HG03108 (cell line): ENCODE results near the gene TUBA4B.
"Not testable (repeated sequence)": the region's sequence is repeated elsewhere in the genome, so short reads cannot be mapped to it uniquely, and the experiment has no call there.

ENCODE experiments used
- ATAC-seq: cut with Tn5 transposase; IDR thresholded peaks from one replicate; pipeline ENCODE4 v1.9.1; 2021; ENCODE audit warnings: moderate library complexity; ENCODE audit not compliant: unreplicated experiment

TUBA4B gene

DNA sequence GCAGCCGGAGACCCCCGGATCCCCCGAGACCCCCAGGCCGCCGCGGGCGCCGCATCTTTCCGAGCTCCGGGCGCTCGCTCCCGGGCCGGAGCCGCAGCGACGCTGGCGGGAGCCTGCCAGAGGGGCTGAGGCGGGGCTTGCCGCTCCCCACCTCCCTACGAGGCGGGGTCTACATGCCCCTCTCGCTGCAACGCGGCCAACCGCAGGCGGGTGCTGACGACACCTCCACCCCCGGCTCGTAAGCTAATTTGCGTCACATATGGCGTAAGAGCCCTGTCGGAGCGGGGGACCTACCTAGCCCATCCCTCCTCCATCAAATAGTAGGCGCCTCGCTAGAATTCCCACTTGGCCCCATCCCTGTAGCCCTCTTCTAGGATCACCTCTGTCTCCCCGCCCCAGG lies 56.2 kb downstream of the TUBA4B start, which contains the start of gene PTPRN:
TSS of gene PTPRN (minus strand) at position 124 of the 400 bp plus-strand sequence. CDS start at position 55, 69 bp downstream.
- no peak for ATAC-seq

GRCh38 chr2:219312683-219313263 lies 59.7 kb downstream of the TUBA4B start:
- ATAC-seq, result not testable (repeated sequence)

- ATAC-seq, result no peak
These were observed 61.9 kb downstream of the TUBA4B start for GRCh38 chr2:219314804-219315468.
